Right atrium auricular region (tissue), 2 donors: ENCODE measurements around the gene TOR1AIP2. TPM values are rescaled to one million over a fixed set of nuclear protein-coding genes. Genes with fewer than 3 reads are reported as not detected.

Experiments used
- DNase-seq: peaks from one replicate; pipeline ENCODE4 v3.0.0-alpha.2; 2019; ENCODE audit warnings: low spot score
- H3K27ac ChIP-seq, 2 donors: fragments of 200-600 bp; sonication (generic); 1 replicate in 1 of 2; 2 replicates in 1 of 2; pipeline ENCODE4 v1.5.1; 2016 to 2019
- H3K27me3 ChIP-seq, 2 donors: fragments of 200-600 bp; sonication (generic); one replicate each; pipeline versions ENCODE4 v1.5.1 to v1.6.0; 2017 to 2019
- H3K36me3 ChIP-seq: fragments of 200-600 bp; sonication (generic); one replicate; pipeline ENCODE4 v1.5.1; 2016
- H3K4me1 ChIP-seq, 2 donors: fragments of 200-600 bp; sonication (generic); one replicate each; pipeline versions ENCODE4 v1.5.1 to v1.6.0; 2017 to 2019
- H3K4me3 ChIP-seq, 2 donors: fragments of 200-600 bp; sonication (generic); 1 replicate in 1 of 2; 2 replicates in 1 of 2; pipeline ENCODE4 v1.5.1; 2017 to 2019; ENCODE audit warnings: mild to moderate bottlenecking in 1 of 2, moderate library complexity in 1 of 2
- H3K9me3 ChIP-seq, 2 donors: fragments of 200-600 bp; sonication (generic); one replicate each; pipeline ENCODE4 v1.5.1; 2019
- CTCF ChIP-seq, 2 donors: fragments of 200-600 bp; sonication (generic); IDR thresholded peaks; one replicate each; pipeline ENCODE4 v1.5.1; 2019; ENCODE audit warnings: antibody characterized with exemption in 2 of 2
- total RNA-seq, 2 donors: library from RNA; depleted of rRNA; stranded (reverse); fragments of >200 nt; gene quantifications; one replicate each; pipeline ENCODE4 v1.1.0, GENCODE V29; 2016

TOR1AIP2 gene
- total RNA-seq, 2 donors from 2014 or later, result 44.7 to 59.7 TPM

GRCh38 chr1:179828554-179829110, 49.0 kb downstream of the TOR1AIP2 start:
- TF ChIP-seq CTCF (IDR thresholded peaks at IDR 0.05), result no peak

GRCh38 chr1:179826626-179827280, 50.9 kb downstream of the TOR1AIP2 start:
- no peak for TF ChIP-seq CTCF (IDR thresholded peaks at IDR 0.05)
- DNase-seq, result no peak
- Histone ChIP-seq H3K27me3 (no peaks in the 10 kb centered on the region), H3K4me1 (peaks cover 0 to 4% of the 10 kb centered on the region in 2 donors), H3K27ac (no peak overlapping the region), H3K4me3 (no peak overlapping the region), H3K36me3 (no peaks in the 10 kb centered on the region), H3K9me3 (no peaks in the 10 kb centered on the region)

More at GRCh38 chr1:179828554-179829110, 49.0 kb downstream of the TOR1AIP2 start:
- Histone ChIP-seq H3K27me3 (no peaks in the 10 kb centered on the region), H3K4me3 (no peak overlapping the region), H3K36me3 (no peaks in the 10 kb centered on the region), H3K9me3 (no peaks in the 10 kb centered on the region), H3K27ac (no peak overlapping the region), H3K4me1 (peaks cover 0 to 4% of the 10 kb centered on the region in 2 donors)
- DNase-seq, result no peak

GRCh38 chr1:179825798-179826460, 51.7 kb downstream of the TOR1AIP2 start:
- no peak overlapping the region for H3K4me3 ChIP-seq
- H3K27ac ChIP-seq, result no peak overlapping the region
- peak; percentile 54 for DNase-seq
- peaks cover 0 to 4% of the 10 kb centered on the region in 2 donors for H3K4me1 ChIP-seq
- H3K9me3 ChIP-seq, result no peaks in the 10 kb centered on the region
- H3K36me3 ChIP-seq, result no peaks in the 10 kb centered on the region
- TF ChIP-seq CTCF (IDR thresholded peaks at IDR 0.05), result no peak
- H3K27me3 ChIP-seq, result no peaks in the 10 kb centered on the region

DNA sequence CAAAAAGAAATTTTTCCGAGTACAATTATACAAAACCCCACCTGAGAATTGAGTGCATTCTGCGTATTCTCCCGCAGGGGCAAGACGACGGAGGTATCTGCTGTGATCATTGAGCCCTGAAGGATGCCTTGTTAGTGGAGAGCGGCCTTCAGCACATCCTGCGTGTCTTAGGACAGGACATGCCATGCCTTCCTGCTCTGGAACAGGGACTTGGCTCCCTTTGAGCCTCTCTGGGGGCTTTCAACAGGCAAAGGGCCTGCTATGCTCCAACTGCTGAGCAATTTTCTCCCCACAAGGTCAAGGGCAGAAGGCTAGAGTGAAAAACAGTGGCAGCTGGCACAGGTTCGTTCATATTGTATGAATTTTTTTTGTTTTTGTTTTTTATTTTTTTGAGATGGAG, 52.4 kb downstream of the TOR1AIP2 start:
- Histone ChIP-seq H3K36me3 (no peaks in the 10 kb centered on the region), H3K9me3 (no peaks in the 10 kb centered on the region), H3K27me3 (no peaks in the 10 kb centered on the region), H3K27ac (no peak overlapping the region), H3K4me1 (peaks cover 0 to 4% of the 10 kb centered on the region in 2 donors), H3K4me3 (no peak overlapping the region)
- TF ChIP-seq CTCF (IDR thresholded peaks at IDR 0.05), result no peak
- peak; percentile 55 for DNase-seq

DNA sequence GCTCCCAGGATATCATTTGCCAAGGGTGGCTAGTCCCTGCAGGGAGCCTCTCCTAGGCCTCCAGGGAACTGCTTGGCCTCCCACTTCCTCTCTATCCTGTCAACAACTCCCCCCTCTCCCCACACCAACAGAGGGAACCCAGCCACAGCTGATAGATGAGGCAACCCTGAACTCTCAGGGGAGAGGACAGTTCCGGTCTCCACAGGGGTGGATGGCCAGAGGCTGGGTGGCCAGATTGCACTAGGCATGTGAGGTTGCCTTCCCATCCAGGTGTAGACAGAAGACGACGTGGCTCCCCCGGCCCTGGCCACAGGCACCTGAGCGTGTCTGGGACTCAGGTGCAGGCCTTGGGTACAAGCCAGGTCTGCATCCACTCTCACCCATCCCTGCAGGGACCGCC, 53.3 kb downstream of the TOR1AIP2 start:
- Histone ChIP-seq H3K27me3 (no peaks in the 10 kb centered on the region), H3K36me3 (no peaks in the 10 kb centered on the region), H3K27ac (no peak overlapping the region), H3K4me1 (peaks cover 0 to 4% of the 10 kb centered on the region in 2 donors), H3K9me3 (no peaks in the 10 kb centered on the region), H3K4me3 (no peak overlapping the region)
- no peak for TF ChIP-seq CTCF (IDR thresholded peaks at IDR 0.05)
- peak; percentile 54 for DNase-seq
